Smooth muscle cell (in vitro differentiated cells): Measurements from ENCODE around the gene SLC34A3. TPM values are rescaled to one million over a fixed set of nuclear protein-coding genes. Genes with fewer than 3 reads are reported as not detected.

Experiments used
- DNase-seq: peaks from one replicate; lab custom pipeline; 2025; ENCODE audit not compliant: unreplicated experiment; lab: John Stamatoyannopoulos, UW
- H2AFZ ChIP-seq: fragments of 200-600 bp; sonication (generic); 2 replicates; pipeline ENCODE4 v1.6.0; 2016; ENCODE audit warnings: antibody characterized with exemption, low read depth, mild to moderate bottlenecking
- H3F3A ChIP-seq: fragments of 200-600 bp; sonication (generic); 2 replicates; pipeline ENCODE4 v1.6.0; 2017; ENCODE audit warnings: antibody characterized with exemption, low read depth
- H3K27ac ChIP-seq: fragments of 200-600 bp; sonication (generic); 2 replicates; pipeline ENCODE4 v1.5.1; 2016; ENCODE audit warnings: low read depth, mild to moderate bottlenecking
- H3K27me3 ChIP-seq: fragments of 200-600 bp; sonication (generic); 2 replicates; pipeline ENCODE4 v1.6.1; 2016; ENCODE audit warnings: low read depth, mild to moderate bottlenecking
- H3K36me3 ChIP-seq: fragments of 200-600 bp; sonication (generic); 2 replicates; pipeline ENCODE4 v1.5.1; 2016; ENCODE audit warnings: low read depth
- H3K4me1 ChIP-seq: fragments of 200-600 bp; sonication (generic); 2 replicates; pipeline ENCODE4 v1.5.1; 2016; ENCODE audit warnings: low read depth
- H3K4me2 ChIP-seq: fragments of 200-600 bp; sonication (generic); 2 replicates; pipeline ENCODE4 v1.6.0; 2016; ENCODE audit warnings: mild to moderate bottlenecking
- H3K4me3 ChIP-seq: fragments of 200-600 bp; sonication (generic); 2 replicates; pipeline ENCODE4 v1.5.1; 2016; ENCODE audit warnings: mild to moderate bottlenecking
- H3K79me2 ChIP-seq: fragments of 200-600 bp; sonication (generic); 2 replicates; pipeline ENCODE4 v1.6.0; 2016; ENCODE audit warnings: low read depth, mild to moderate bottlenecking
- H3K9ac ChIP-seq: fragments of 200-600 bp; sonication (generic); 2 replicates; pipeline ENCODE4 v1.6.0; 2016; ENCODE audit warnings: low read depth
- H3K9me3 ChIP-seq: fragments of 200-600 bp; sonication (generic); replicated peaks from 2 replicates; pipeline ENCODE4 v1.5.1; 2016; ENCODE audit warnings: low read depth
- H4K20me1 ChIP-seq: fragments of 200-600 bp; sonication (generic); 2 replicates; pipeline ENCODE4 v1.6.0; 2016; ENCODE audit warnings: low read depth
- CTCF ChIP-seq: fragments of 200-600 bp; sonication (generic); IDR thresholded peaks from 2 replicates; pipeline ENCODE4 v1.5.1; 2017; ENCODE audit warnings: borderline replicate concordance, mild to moderate bottlenecking, antibody characterized with exemption; ENCODE audit not compliant: insufficient read depth, poor library complexity, severe bottlenecking
- WGBS: methylation state at CpG from one replicate; pipeline ENCODE4 v1.1.7; 2016; ENCODE audit warnings: low lambda C conversion rate; 5-methylcytosine and 5-hydroxymethylcytosine counted together
- polyA plus RNA-seq: library from polyadenylated mRNA; unstranded; fragments of >200 nt; fragmentation: Nextera tagmentation; extraction: Ambion mirVana; gene quantifications from 2 replicates; pipeline ENCODE4 v1.2.1, GENCODE V29; 2016
- total RNA-seq: library from RNA; depleted of rRNA; stranded (reverse); fragments of >200 nt; gene quantifications from 2 replicates; pipeline ENCODE4 v1.2.3, GENCODE V29; 2014

The SLC34A3 gene
- total and polyA plus RNA-seq, 2 experiments from 2014 or later = not detected

GRCh38 chr9:137213160-137214060 is 17.3 kb upstream of the SLC34A3 start:
- Histone ChIP-seq H3K4me2 (no peak overlapping the region), H3K36me3 (no peaks in the 10 kb centered on the region), H3K4me1 (no peaks in the 10 kb centered on the region), H3K27me3 (no peaks in the 10 kb centered on the region), H3K79me2 (no peaks in the 10 kb centered on the region), H3K9me3 (no peaks in the 10 kb centered on the region), H2AFZ (no peak overlapping the region), H3F3A (no peaks in the 10 kb centered on the region), H3K27ac (no peak overlapping the region), H3K9ac (no peak overlapping the region), H3K4me3 (no peak overlapping the region), H4K20me1 (no peaks in the 10 kb centered on the region)
- WGBS = 97% methylated on average over 43 of the region's 49 CpGs
- TF ChIP-seq CTCF = no peak
- DNase-seq = no peak

- H3K79me2 ChIP-seq = no peaks in the 10 kb centered on the region
- DNase-seq = no peak
- no peaks in the 10 kb centered on the region for H4K20me1 ChIP-seq
- H3K4me1 ChIP-seq = no peaks in the 10 kb centered on the region
- no peaks in the 10 kb centered on the region for H3F3A ChIP-seq
- no peak overlapping the region for H3K9ac ChIP-seq
- no peak overlapping the region for H3K4me3 ChIP-seq
- H3K27ac ChIP-seq = no peak overlapping the region
- WGBS = 98% methylated on average over 16 of the region's 19 CpGs
- no peaks in the 10 kb centered on the region for H3K36me3 ChIP-seq
- H3K4me2 ChIP-seq = no peak overlapping the region
- no peaks in the 10 kb centered on the region for H3K9me3 ChIP-seq
- no peak overlapping the region for H2AFZ ChIP-seq
- no peak for TF ChIP-seq CTCF
- no peaks in the 10 kb centered on the region for H3K27me3 ChIP-seq
These were observed 16.1 kb upstream of the SLC34A3 start for GRCh38 chr9:137214620-137215019.

GRCh38 chr9:137215196-137215986 is 15.3 kb upstream of the SLC34A3 start:
- 97% methylated on average over 22 of the region's 22 CpGs for WGBS

More at GRCh38 chr9:137215196-137215986, 15.3 kb upstream of the SLC34A3 start:
- Histone ChIP-seq H3K9me3 (no peaks in the 10 kb centered on the region), H3K9ac (no peak overlapping the region), H2AFZ (no peak overlapping the region), H3K4me1 (no peaks in the 10 kb centered on the region), H3K27ac (no peak overlapping the region), H3K4me2 (no peak overlapping the region), H3K79me2 (no peaks in the 10 kb centered on the region), H3K36me3 (no peaks in the 10 kb centered on the region), H3K27me3 (no peaks in the 10 kb centered on the region), H3F3A (no peaks in the 10 kb centered on the region), H3K4me3 (no peak overlapping the region), H4K20me1 (no peaks in the 10 kb centered on the region)
- no peak for DNase-seq
- TF ChIP-seq CTCF = no peak
